NCI-H345 treated with DMSO at 0.1 percent for 48 hours (cell line): ENCODE measurements around the gene RPTOR.
A peak's percentile ranks its signal among the peaks of the same experiment; 100 is the strongest.

Experiments used
- DNase-seq: peaks from one replicate; lab custom pipeline; 2025; ENCODE audit not compliant: unreplicated experiment; lab: John Stamatoyannopoulos, UW

The RPTOR gene

GRCh38 chr17:81002409-81003361 is 458.0 kb downstream of the RPTOR start:
- peak; percentile 89 for DNase-seq

- DNase-seq, result no peak
These were observed 459.3 kb downstream of the RPTOR start for GRCh38 chr17:81003711-81004475.

- no peak for DNase-seq
These were observed 462.3 kb downstream of the RPTOR start for GRCh38 chr17:81006891-81007290.

GRCh38 chr17:81008140-81008539 is 463.5 kb downstream of the RPTOR start:
- no peak for DNase-seq

GRCh38 chr17:81009136-81009535 is 464.5 kb downstream of the RPTOR start:
- no peak for DNase-seq

GRCh38 chr17:81010935-81011334 is 466.3 kb downstream of the RPTOR start:
- DNase-seq, result no peak

GRCh38 chr17:81011951-81012350 is 467.3 kb downstream of the RPTOR start:
- DNase-seq, result no peak

GRCh38 chr17:81012574-81013447 is 468.2 kb downstream of the RPTOR start:
- no peak for DNase-seq

GRCh38 chr17:81013642-81014041 is 469.0 kb downstream of the RPTOR start:
- no peak for DNase-seq

- DNase-seq, result no peak
These were observed 470.5 kb downstream of the RPTOR start for GRCh38 chr17:81015136-81015535.
